HCT116 (cell line): ENCODE measurements around the gene CHD1L. TPM values are rescaled to one million over a fixed set of nuclear protein-coding genes. Genes with fewer than 3 reads are reported as not detected.

Experiments
- ATAC-seq: fragments of 200-7000 bp; cut with Tn5 transposase; 2 replicates; pipeline ENCODE4 v1.9.1; 2020; ENCODE audit warnings: mild to moderate bottlenecking, moderate library complexity
- BruUV-seq: library from RNA; stranded (reverse); fragments of 400-500 nt; replicated peaks from 2 replicates; lab custom pipeline; 2021; lab: Mats Ljungman, UMichigan
- CTCF ChIA-PET: fragments of 300-600 bp; sonication (Branson Sonifier 250); formaldehyde crosslinking; loops from one replicate; lab custom pipeline; 2021; ENCODE audit warnings: antibody characterized with exemption; lab: Charles Lee
- POLR2A ChIA-PET: fragments of 300-600, 350-600 bp; sonication (Branson Sonifier 250); formaldehyde crosslinking; loops from one replicate; lab custom pipeline; 2021; ENCODE audit warnings: antibody characterized with exemption; lab: Charles Lee
- RAD21 ChIA-PET, 2 experiments: fragments of 300-600 bp; sonication (Branson Sonifier 250); formaldehyde crosslinking; loops; one replicate each; lab custom pipeline; 2023; ENCODE audit warnings: low total read pairs in 2 of 2; ENCODE audit not compliant: uncharacterized antibody in 2 of 2, unreplicated experiment in 2 of 2, low non-redundant PET in 1 of 2; lab: Charles Lee
- DNase-seq: peaks from one replicate; pipeline ENCODE4 v3.0.0-alpha.2; 2010; ENCODE audit warnings: low read depth, low spot score
- H2AFZ ChIP-seq: fragments of 200-600 bp; shearing (Covaris generic), sonication (generic); 2 replicates; pipeline ENCODE4 v1.6.1; 2017; ENCODE audit warnings: low read depth, mixed run types, mixed read lengths, antibody characterized with exemption, low read length; ENCODE audit not compliant: poor library complexity, severe bottlenecking
- H3K27ac ChIP-seq: 2 replicates; pipeline ENCODE4 v1.5.1; 2012; ENCODE audit warnings: low read depth, low read length
- H3K27me3 ChIP-seq: fragments of 200-600 bp; sonication (generic); 2 replicates; pipeline ENCODE4 v1.6.1; 2016; ENCODE audit warnings: mixed run types, low read length, mixed read lengths; ENCODE audit not compliant: insufficient read depth
- H3K36me3 ChIP-seq, 2 experiments: fragments of 200-500 bp in 1 of 2; fragments of 200-600 bp in 1 of 2; sonication (Bioruptor generic) in 1 of 2; sonication (generic) in 1 of 2; 2 replicates each; pipeline versions ENCODE4 v1.5.1 to v1.6.1; 2014 to 2016; ENCODE audit warnings: low read length in 2 of 2, inconsistent platforms in 1 of 2, mixed read lengths in 1 of 2, mixed run types in 1 of 2; ENCODE audit not compliant: insufficient read depth in 2 of 2, control insufficient read depth in 1 of 2
- H3K4me1 ChIP-seq, 2 experiments: fragments of 200-600 bp in 1 of 2; sonication (generic) in 1 of 2; 2 replicates each; pipeline versions ENCODE4 v1.5.1 to v1.6.1; 2012 to 2017; ENCODE audit warnings: low read length in 2 of 2, inconsistent platforms in 1 of 2, mild to moderate bottlenecking in 1 of 2, mixed read lengths in 1 of 2, mixed run types in 1 of 2, moderate library complexity in 1 of 2; ENCODE audit not compliant: insufficient read depth in 2 of 2, control insufficient read depth in 1 of 2
- H3K4me2 ChIP-seq: fragments of 200-600 bp; sonication (generic); 2 replicates; pipeline ENCODE4 v1.6.1; 2017; ENCODE audit warnings: mixed run types, low read length, mixed read lengths
- H3K4me3 ChIP-seq, 2 experiments: fragments of 200-600 bp in 1 of 2; sonication (generic) in 1 of 2; replicated peaks in 1 of 2; 2 replicates each; pipeline ENCODE4 v1.5.1; 2011 to 2016; ENCODE audit warnings: low read length in 2 of 2, control low read depth in 1 of 2, low read depth in 1 of 2, mild to moderate bottlenecking in 1 of 2, mixed read lengths in 1 of 2, mixed run types in 1 of 2
- H3K79me2 ChIP-seq: fragments of 200-600 bp; sonication (generic); 2 replicates; pipeline ENCODE4 v1.6.1; 2017; ENCODE audit warnings: mild to moderate bottlenecking, mixed run types, low read length, moderate library complexity, mixed read lengths; ENCODE audit not compliant: insufficient read depth
- H3K9ac ChIP-seq: fragments of 200-600 bp; sonication (generic); 2 replicates; pipeline ENCODE4 v1.6.1; 2016; ENCODE audit warnings: low read length, mixed read lengths
- H3K9me2 ChIP-seq: fragments of 200-600 bp; sonication (generic), shearing (Covaris generic); 2 replicates; pipeline ENCODE4 v1.6.1; 2017; ENCODE audit warnings: mixed run types, mild to moderate bottlenecking, moderate library complexity; ENCODE audit not compliant: insufficient read depth
- H3K9me3 ChIP-seq, 2 experiments: fragments of 200-500 bp in 1 of 2; fragments of 200-600 bp in 1 of 2; sonication (Bioruptor generic) in 1 of 2; sonication (generic) in 1 of 2; 2 replicates each; pipeline ENCODE4 v1.6.1; 2014 to 2017; ENCODE audit warnings: low read length in 2 of 2, mixed read lengths in 2 of 2, inconsistent platforms in 1 of 2, low read depth in 1 of 2, mild to moderate bottlenecking in 1 of 2, mixed run types in 1 of 2, moderate library complexity in 1 of 2; ENCODE audit not compliant: control insufficient read depth in 1 of 2, insufficient read depth in 1 of 2
- H4K20me1 ChIP-seq: fragments of 200-600 bp; sonication (generic), shearing (Covaris generic); 2 replicates; pipeline ENCODE4 v1.6.1; 2017; ENCODE audit warnings: mixed run types, mild to moderate bottlenecking, moderate library complexity; ENCODE audit not compliant: insufficient read depth
- CBX3 ChIP-seq: IDR thresholded peaks from 2 replicates; pipeline ENCODE4 v1.6.1; 2012; ENCODE audit warnings: low read depth
- CEBPB ChIP-seq: IDR thresholded peaks from 2 replicates; pipeline ENCODE4 v1.6.1; 2012; ENCODE audit warnings: low read depth
- EGR1 ChIP-seq: IDR thresholded peaks from 2 replicates; pipeline ENCODE4 v1.6.1; 2012; ENCODE audit warnings: low read depth
- ELF1 ChIP-seq: IDR thresholded peaks from 2 replicates; pipeline ENCODE4 v1.6.1; 2012; ENCODE audit warnings: low read depth, borderline replicate concordance
- EZH2 ChIP-seq: fragments of 200-600 bp; sonication (generic); IDR thresholded peaks from 2 replicates; pipeline ENCODE4 v1.6.1; 2017; ENCODE audit warnings: antibody characterized with exemption, mixed run types
- EZH2phosphoT487 ChIP-seq: fragments of 200-600 bp; IDR thresholded peaks from 2 replicates; pipeline ENCODE4 v1.6.1; 2018; ENCODE audit warnings: antibody characterized with exemption, borderline replicate concordance
- FOSL1 ChIP-seq: IDR thresholded peaks from 2 replicates; pipeline ENCODE4 v1.6.1; 2012; ENCODE audit warnings: low read depth
- POLR2AphosphoS5 ChIP-seq: IDR thresholded peaks from 2 replicates; pipeline ENCODE4 v1.6.1; 2011; ENCODE audit warnings: mild to moderate bottlenecking, low read depth, low read length, moderate library complexity
- RAD21 ChIP-seq: IDR thresholded peaks from 2 replicates; pipeline ENCODE4 v1.6.1; 2012; ENCODE audit warnings: low read depth, mild to moderate bottlenecking
- SIN3A ChIP-seq: IDR thresholded peaks from 2 replicates; pipeline ENCODE4 v1.6.1; 2012; ENCODE audit warnings: low read depth
- SP1 ChIP-seq: IDR thresholded peaks from 2 replicates; pipeline ENCODE4 v1.6.1; 2012; ENCODE audit warnings: low read depth
- SRF ChIP-seq: IDR thresholded peaks from 2 replicates; pipeline ENCODE4 v1.6.1; 2012; ENCODE audit warnings: low read depth
- TCF7L2 ChIP-seq: IDR thresholded peaks from 2 replicates; pipeline ENCODE4 v1.7.0; 2011; ENCODE audit warnings: borderline replicate concordance, inconsistent platforms; ENCODE audit not compliant: insufficient read depth, insufficient read length; ENCODE audit errors: extremely low read depth
- YY1 ChIP-seq: IDR thresholded peaks from 2 replicates; pipeline ENCODE4 v1.6.1; 2011; ENCODE audit warnings: low read length, low read depth, moderate library complexity, mild to moderate bottlenecking; ENCODE audit not compliant: insufficient replicate concordance; ENCODE audit errors: extremely low read depth
- intact Hi-C: fragments of 100-400 bp; cut with micrococcal nuclease; formaldehyde crosslinking; loops from 2 replicates; pipeline ENCODE4 v1.10.0; 2022
- total RNA-seq: library from RNA; stranded (reverse); gene quantifications from one replicate; pipeline ENCODE4 v1.2.1, GENCODE V29; 2021; ENCODE audit not compliant: unreplicated experiment
- TF ChIP-seq, protein P1 (sequence below): IDR thresholded peaks from 2 replicates; pipeline ENCODE4 v1.6.1; 2012
- TF ChIP-seq, protein P2 (sequence below): IDR thresholded peaks from 2 replicates; pipeline ENCODE4 v1.6.1; 2012
- TF ChIP-seq, protein P3 (sequence below), 3 experiments: fragments of 200-600 bp in 1 of 3; sonication (generic) in 1 of 3; IDR thresholded peaks in 2 of 3; conservative IDR thresholded peaks in 1 of 3; 2 replicates each; pipeline ENCODE4 v1.5.1; 2012 to 2017; ENCODE audit warnings: low read depth in 2 of 3, low read length in 2 of 3, antibody characterized with exemption in 1 of 3, borderline replicate concordance in 1 of 3, control low read depth in 1 of 3, mild to moderate bottlenecking in 1 of 3, mixed read lengths in 1 of 3, mixed run types in 1 of 3, moderate library complexity in 1 of 3; ENCODE audit not compliant: insufficient read depth in 1 of 3
- TF ChIP-seq, protein P4 (sequence below): IDR thresholded peaks from 2 replicates; pipeline ENCODE4 v1.6.1; 2011; ENCODE audit warnings: mild to moderate bottlenecking, low read length, moderate library complexity; ENCODE audit not compliant: insufficient replicate concordance; ENCODE audit errors: extremely low read depth

The CHD1L gene
- total RNA-seq, 1 experiment from 2014 or later = 52.0 TPM

DNA sequence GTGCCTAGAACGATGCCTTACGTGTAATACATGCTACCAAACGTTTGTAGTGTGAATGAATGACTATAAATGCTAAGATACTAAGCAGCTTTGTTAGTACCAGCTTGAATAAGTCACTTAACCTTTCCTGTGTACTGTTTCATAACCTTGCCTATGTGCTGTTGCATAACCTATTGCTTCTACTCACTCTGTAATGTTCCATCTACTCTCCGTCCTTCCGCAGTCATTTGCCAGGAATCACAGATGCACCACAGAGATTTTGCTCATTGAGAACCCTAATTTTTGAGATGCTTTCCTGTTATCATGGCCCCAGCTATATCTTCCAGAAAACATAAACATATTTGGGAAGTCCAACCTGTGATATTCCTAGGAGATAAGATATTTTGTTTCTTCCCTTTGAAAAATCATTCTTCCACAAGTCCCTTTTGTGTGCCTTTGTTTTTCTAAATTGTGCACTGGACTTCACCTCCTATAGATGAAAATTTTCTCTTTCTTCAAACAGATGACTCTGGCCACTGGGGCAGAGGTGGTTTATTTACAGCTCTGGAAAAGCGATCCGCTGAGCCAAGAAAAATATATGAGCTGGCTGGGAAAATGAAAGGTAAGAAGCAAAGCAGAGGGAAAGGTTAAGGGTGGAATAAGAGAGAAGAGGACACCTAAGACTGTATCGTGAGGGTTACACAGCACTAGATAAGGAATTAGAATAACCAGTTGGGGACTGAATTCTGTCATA lies 44.8 kb downstream of the CHD1L start:
- Histone ChIP-seq H3K27ac (no peak overlapping the region), H4K20me1 (no peaks in the 10 kb centered on the region), H3K36me3 (peaks cover 40 to 62% of the 10 kb centered on the region in 2 experiments), H3K79me2 (no peaks in the 10 kb centered on the region), H3K27me3 (no peaks in the 10 kb centered on the region), H3K4me1 (no peaks in the 10 kb centered on the region), H3K9me3 (no peaks in the 10 kb centered on the region), H3K9ac (no peak overlapping the region), H3K4me2 (no peak overlapping the region)
- ChIA-PET RAD21 (no interaction called here), CTCF (no interaction called here), POLR2A (no interaction called here)
- no TSS peak for BruUV-seq
- no peak for ATAC-seq
- TF ChIP-seq EZH2 (no peak), SRF (no peak), ELF1 (no peak), FOSL1 (no peak), CEBPB (no peak), RAD21 (no peak), SIN3A (no peak), YY1 (no peak), SP1 (no peak), EZH2phosphoT487 (no peak), EGR1 (no peak), TCF7L2 (no peak), CBX3 (no peak), POLR2AphosphoS5 (no peak)
- TF ChIP-seq, protein P1, sequence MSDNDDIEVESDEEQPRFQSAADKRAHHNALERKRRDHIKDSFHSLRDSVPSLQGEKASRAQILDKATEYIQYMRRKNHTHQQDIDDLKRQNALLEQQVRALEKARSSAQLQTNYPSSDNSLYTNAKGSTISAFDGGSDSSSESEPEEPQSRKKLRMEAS = no peak
- TF ChIP-seq, protein P2, sequence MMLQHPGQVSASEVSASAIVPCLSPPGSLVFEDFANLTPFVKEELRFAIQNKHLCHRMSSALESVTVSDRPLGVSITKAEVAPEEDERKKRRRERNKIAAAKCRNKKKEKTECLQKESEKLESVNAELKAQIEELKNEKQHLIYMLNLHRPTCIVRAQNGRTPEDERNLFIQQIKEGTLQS = no peak
- TF ChIP-seq, protein P3, sequence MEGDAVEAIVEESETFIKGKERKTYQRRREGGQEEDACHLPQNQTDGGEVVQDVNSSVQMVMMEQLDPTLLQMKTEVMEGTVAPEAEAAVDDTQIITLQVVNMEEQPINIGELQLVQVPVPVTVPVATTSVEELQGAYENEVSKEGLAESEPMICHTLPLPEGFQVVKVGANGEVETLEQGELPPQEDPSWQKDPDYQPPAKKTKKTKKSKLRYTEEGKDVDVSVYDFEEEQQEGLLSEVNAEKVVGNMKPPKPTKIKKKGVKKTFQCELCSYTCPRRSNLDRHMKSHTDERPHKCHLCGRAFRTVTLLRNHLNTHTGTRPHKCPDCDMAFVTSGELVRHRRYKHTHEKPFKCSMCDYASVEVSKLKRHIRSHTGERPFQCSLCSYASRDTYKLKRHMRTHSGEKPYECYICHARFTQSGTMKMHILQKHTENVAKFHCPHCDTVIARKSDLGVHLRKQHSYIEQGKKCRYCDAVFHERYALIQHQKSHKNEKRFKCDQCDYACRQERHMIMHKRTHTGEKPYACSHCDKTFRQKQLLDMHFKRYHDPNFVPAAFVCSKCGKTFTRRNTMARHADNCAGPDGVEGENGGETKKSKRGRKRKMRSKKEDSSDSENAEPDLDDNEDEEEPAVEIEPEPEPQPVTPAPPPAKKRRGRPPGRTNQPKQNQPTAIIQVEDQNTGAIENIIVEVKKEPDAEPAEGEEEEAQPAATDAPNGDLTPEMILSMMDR (IDR thresholded peaks at IDR 0.05 in 2 of 3, conservative IDR thresholded peaks at IDR 0.05 in 1 of 3; ENCODE audit: borderline replicate concordance in 1 of 3, insufficient read depth in 1 of 3, low read depth in 2 of 3, low read length in 2 of 3) = no peak
- TF ChIP-seq, protein P4, sequence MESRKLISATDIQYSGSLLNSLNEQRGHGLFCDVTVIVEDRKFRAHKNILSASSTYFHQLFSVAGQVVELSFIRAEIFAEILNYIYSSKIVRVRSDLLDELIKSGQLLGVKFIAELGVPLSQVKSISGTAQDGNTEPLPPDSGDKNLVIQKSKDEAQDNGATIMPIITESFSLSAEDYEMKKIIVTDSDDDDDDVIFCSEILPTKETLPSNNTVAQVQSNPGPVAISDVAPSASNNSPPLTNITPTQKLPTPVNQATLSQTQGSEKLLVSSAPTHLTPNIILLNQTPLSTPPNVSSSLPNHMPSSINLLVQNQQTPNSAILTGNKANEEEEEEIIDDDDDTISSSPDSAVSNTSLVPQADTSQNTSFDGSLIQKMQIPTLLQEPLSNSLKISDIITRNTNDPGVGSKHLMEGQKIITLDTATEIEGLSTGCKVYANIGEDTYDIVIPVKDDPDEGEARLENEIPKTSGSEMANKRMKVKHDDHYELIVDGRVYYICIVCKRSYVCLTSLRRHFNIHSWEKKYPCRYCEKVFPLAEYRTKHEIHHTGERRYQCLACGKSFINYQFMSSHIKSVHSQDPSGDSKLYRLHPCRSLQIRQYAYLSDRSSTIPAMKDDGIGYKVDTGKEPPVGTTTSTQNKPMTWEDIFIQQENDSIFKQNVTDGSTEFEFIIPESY = no peak
- TF ChIP-seq, all 23 proteins: peak for 0
- Histone ChIP-seq H3K9me2 (no peaks in the 10 kb centered on the region), H3K4me3 (no peak overlapping the region), H2AFZ (no peak overlapping the region)
- DNase-seq = no peak
- intact Hi-C loops = no loop called here
